ENCODE data around the gene TAX1BP3.

Gene TAX1BP3

GRCh38 chr17:3657874-3658783 is 10.2 kb downstream of the TAX1BP3 start:
- no peak for DNase-seq

- no peak for DNase-seq
These were observed 10.8 kb downstream of the TAX1BP3 start for GRCh38 chr17:3657588-3657869.

- no peak for DNase-seq
These were observed 11.4 kb downstream of the TAX1BP3 start for GRCh38 chr17:3656755-3657587.

- DNase-seq = no peak
These were observed 12.0 kb downstream of the TAX1BP3 start for GRCh38 chr17:3656353-3656752.

- no peak for DNase-seq
These were observed 12.6 kb downstream of the TAX1BP3 start for GRCh38 chr17:3655766-3656165.

- peak; percentile 17 to 44 for DNase-seq
These were observed 20.4 kb downstream of the TAX1BP3 start for GRCh38 chr17:3647769-3648555.

GRCh38 chr17:3647251-3647650 is 21.1 kb downstream of the TAX1BP3 start:
- no peak for DNase-seq

GRCh38 chr17:3645310-3645709 is 23.1 kb downstream of the TAX1BP3 start:
- no peak for DNase-seq

- DNase-seq = no peak
These were observed 24.5 kb downstream of the TAX1BP3 start for GRCh38 chr17:3643889-3644349.

- DNase-seq = no peak
These were observed 26.5 kb downstream of the TAX1BP3 start for GRCh38 chr17:3641717-3642486.

GRCh38 chr17:3641014-3641413 is 27.4 kb downstream of the TAX1BP3 start:
- no peak for DNase-seq

GRCh38 chr17:3639981-3640596 is 28.3 kb downstream of the TAX1BP3 start:
- DNase-seq = peak; percentile 15 to 68

GRCh38 chr17:3636908-3637373 is 31.4 kb downstream of the TAX1BP3 start:
- DNase-seq = peak in 1 of 2 donors; percentile 2

GRCh38 chr17:3636154-3636907 is 32.0 kb downstream of the TAX1BP3 start, which contains the start of the genes CTNS and SHPK:
Gene CTNS (plus strand): TSS chr17:3636760. CDS start chr17:3640207, 3,447 bp downstream.
Gene SHPK (minus strand): TSS chr17:3636250. CDS start chr17:3636219, 31 bp downstream.
- DNase-seq = peak; percentile 95

GRCh38 chr17:3635474-3636153 is 32.8 kb downstream of the TAX1BP3 start:
- no peak for DNase-seq

- no peak for DNase-seq
These were observed 36.1 kb downstream of the TAX1BP3 start for GRCh38 chr17:3632287-3632686.

GRCh38 chr17:3630781-3631180 is 37.6 kb downstream of the TAX1BP3 start:
- no peak for DNase-seq

- DNase-seq = no peak
These were observed 40.6 kb downstream of the TAX1BP3 start for GRCh38 chr17:3627769-3628167.

- no peak for DNase-seq
These were observed 41.3 kb downstream of the TAX1BP3 start for GRCh38 chr17:3626831-3627768.

Measured in CD4-positive, alpha-beta T cell treated with Interleukin-4 for 1 hour (primary cell).